HG03103 (cell line): ENCODE measurements around the gene TNFRSF1B.

Experiments used
- ATAC-seq: cut with Tn5 transposase; IDR thresholded peaks from one replicate; pipeline ENCODE4 v1.9.1; 2021; ENCODE audit warnings: low read depth; ENCODE audit not compliant: unreplicated experiment

Gene TNFRSF1B

DNA sequence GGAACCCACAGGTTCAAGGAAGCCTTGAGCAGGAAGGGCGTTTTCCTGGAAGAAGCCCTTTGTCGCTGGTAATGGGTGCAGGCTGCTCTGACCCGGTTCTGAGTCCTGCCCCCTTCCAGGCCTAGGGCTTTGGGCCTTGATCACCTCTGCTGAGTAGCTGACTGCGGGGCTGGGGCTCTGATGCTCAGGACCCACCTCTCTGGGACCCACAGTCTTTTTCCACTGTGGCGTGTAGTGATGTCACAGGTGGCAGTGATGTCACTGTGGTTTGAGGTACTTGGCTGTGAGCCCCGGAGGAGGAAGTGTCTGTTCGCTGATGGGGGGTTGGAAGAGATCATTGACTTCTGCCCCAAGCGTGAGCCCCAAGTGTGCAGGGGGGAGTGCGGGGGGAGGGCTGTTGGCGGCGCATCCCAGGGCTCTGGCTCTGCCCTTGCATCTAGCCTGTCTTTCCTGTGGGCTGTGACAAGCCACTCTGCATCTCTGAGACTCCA, 6.9 kb downstream of the TNFRSF1B start:
- no peak for ATAC-seq

GRCh38 chr1:12174924-12175810, 8.4 kb downstream of the TNFRSF1B start:
- ATAC-seq = no peak

GRCh38 chr1:12176298-12177118, 9.7 kb downstream of the TNFRSF1B start:
- no peak for ATAC-seq

- ATAC-seq = no peak
Observed at GRCh38 chr1:12177156-12177998, 10.6 kb downstream of the TNFRSF1B start.

GRCh38 chr1:12177999-12178441, 11.2 kb downstream of the TNFRSF1B start:
- no peak for ATAC-seq

DNA sequence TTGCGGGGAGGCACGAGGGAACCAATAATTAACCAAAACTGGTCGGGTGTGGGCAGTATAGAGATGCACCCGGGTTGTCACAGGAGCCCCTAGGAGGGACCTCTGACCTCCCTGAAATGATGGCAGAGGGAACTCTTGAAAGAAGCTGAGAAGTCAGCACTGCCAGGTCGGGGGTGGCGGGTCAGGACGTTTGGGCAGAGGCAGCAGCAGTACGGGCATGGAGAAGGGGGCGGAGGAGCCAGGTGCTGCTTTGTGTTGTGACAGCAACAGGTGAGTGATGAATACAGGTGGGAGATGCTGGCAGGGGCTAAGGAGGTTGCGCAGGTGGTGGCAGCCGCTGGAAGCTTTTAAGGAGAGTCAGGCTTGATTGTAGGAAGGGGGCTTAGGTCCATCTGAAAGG, 11.7 kb downstream of the TNFRSF1B start:
- no peak for ATAC-seq

DNA sequence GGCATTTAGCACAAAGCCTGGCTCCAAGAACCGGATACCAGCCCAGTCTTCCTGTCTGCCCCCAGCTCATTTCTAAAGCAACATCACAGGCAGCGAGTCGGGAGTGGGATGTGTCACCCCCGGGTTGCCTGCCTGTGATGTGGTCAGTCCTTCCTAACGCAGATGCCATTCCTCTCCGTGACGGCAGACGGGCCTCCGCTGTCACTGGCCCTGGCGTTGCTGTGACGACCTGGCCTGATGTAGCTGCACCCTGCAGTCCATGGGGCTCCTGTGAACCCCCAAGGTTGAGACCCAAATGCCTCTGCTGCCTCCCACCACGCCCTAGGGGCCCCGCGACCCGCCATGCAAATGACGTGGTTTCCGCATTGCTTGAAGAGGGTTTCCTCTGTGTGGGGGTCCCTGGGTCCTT, 12.3 kb downstream of the TNFRSF1B start:
- no peak for ATAC-seq

- ATAC-seq = no peak
Observed at GRCh38 chr1:12179676-12180075, 12.9 kb downstream of the TNFRSF1B start.

- ATAC-seq = no peak
Observed at GRCh38 chr1:12180315-12180714, 13.5 kb downstream of the TNFRSF1B start.

GRCh38 chr1:12180903-12181302, 14.1 kb downstream of the TNFRSF1B start:
- ATAC-seq = no peak

DNA sequence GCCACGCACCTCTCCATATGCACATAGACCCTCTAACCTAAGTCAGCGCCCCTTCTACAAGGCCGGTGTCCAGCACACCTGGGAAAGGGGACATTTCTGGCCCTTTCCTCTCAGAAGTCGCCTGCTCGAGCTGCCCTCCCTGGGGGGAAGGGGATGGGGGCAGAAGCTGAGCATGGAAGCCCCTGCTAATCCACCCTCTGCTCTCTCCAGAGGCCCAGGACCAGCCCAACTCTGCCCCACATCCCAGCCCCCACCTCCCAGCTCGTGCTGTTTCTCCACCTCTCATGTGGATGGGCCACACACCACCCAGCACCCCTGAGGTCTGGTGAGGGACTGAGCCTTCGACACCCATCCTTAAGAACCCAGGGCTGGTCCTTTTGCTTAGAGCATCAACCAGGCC, 14.8 kb downstream of the TNFRSF1B start:
- ATAC-seq = no peak

- no peak for ATAC-seq
Observed at GRCh38 chr1:12182410-12182984, 15.7 kb downstream of the TNFRSF1B start.

- no peak for ATAC-seq
Observed at GRCh38 chr1:12183095-12183794, 16.5 kb downstream of the TNFRSF1B start.

DNA sequence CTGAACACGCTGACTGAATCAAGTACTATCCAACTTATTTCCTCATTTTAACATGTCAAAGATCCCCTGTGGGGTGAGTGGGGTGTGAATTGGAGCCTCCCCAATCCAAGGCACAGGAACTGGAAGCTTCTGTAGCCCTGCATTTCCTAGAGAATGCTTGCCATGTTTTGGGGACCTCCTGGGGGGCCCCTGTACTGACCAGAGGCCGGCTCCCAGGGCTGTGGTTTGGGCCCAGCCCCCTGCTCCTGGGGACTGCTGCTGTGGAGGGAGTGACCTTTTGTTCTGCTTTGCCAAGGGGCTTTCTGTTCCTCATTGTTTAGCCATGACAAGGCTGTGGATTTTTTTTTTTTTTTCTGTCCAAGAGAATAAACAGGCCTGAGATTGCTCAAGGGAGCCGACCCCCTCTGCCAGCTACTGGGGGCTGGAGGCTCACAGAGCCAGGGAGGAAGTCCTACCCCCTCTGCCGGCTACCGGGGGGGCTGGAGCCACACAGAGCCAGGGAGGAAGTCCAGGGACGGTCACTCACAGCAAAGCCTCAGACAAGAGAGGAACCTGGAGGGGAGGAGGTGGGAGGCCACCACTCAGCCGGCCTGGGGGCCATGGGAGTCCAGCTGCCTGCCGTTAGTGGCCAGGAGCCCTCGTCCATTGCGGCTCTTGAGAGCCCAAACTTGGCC, 17.4 kb downstream of the TNFRSF1B start:
- no peak for ATAC-seq

DNA sequence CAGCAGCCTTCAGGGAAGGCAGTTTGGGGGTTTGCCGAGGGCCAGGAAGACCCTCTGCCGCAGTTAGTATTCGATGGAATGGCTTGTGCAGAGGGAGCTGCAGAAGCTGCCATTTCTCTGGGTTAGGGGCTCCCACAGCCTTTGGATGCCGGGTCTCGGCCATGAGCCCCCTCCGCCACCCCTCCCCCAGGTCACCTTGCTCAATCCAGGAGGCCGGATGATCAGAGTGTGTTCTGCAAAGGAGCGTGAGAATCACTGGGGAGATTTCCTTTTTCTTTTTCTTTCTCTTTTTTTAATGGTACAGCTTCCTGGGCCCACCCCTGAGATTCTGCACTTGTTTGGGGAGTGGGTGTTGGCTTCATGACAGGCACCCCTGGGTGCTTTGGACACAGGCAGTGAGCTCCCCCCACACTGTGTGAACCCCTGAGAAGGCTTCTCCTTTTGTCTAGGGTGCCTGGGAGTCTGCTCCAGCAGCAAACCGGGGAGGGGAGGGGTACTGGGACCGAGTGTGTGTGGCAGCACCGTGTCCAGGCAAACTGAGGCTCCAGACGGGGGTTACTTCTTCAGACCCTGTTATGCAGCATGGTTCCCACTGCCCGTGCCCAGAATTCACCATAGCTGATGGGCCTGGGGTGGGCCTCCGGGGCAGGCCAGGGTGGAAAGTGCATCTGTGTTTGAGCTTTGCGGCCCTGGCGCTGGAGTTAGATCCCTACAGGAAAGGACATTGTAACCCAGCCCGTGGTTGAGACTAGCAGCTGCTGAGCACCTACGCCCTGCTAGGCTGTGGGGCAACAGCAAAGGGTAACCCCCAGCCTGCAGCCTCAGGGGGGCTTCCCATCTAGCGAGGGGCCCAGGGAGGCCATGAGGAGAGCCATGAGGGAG, 18.5 kb downstream of the TNFRSF1B start:
- no peak for ATAC-seq

DNA sequence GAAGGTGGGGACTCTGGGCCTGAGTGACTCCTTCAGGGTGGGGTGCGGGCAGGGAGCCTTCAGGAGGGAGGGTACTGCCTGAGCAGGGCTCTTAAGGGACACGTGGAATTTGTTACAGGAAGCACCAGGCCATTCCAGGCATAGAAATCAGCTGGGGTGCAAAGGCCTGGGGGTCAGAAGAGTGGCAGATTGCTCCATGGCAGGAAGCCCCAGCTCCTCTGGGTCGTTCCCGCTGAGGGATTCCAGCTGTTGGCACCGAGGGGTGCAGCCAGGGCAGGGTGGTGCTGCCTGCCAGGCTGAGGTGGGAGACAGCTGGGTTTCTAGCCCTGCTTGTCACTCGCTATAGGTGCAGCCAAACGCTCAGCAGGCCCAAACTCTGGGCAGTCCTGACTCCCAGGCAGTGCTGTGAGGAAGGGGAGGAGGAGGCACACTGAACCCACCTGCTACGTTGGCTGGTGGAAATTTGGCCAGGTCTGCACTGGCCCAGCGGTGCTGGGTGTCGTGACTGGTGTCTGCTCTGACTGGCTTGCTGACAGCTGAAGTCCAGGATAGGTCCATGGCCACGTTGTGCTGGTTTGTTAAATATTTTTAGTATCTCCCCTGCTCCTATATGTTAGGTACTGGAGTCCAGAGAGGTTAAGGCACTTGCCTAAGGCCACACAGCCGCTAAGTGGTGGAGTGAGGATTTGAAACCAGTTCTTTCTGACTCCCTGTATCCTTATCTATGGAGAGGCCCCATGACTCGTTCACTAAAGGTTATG, 19.3 kb downstream of the TNFRSF1B start:
- ATAC-seq = no peak

- no peak for ATAC-seq
Observed at GRCh38 chr1:12186679-12186985, 19.8 kb downstream of the TNFRSF1B start.

- no peak for ATAC-seq
Observed at GRCh38 chr1:12188115-12188514, 21.3 kb downstream of the TNFRSF1B start.
